Type B pancreatic cell (in vitro differentiated cells): ENCODE measurements around the gene POLR1C. TPM values are rescaled to one million over a fixed set of nuclear protein-coding genes. Genes with fewer than 3 reads are reported as not detected.
"Not testable (repeated sequence)": the region's sequence is repeated elsewhere in the genome, so short reads cannot be mapped to it uniquely, and the experiment has no call there.

ENCODE experiments used
- DNase-seq: peaks from one replicate; pipeline ENCODE4 v3.0.0; 2021; ENCODE audit warnings: mixed read lengths; ENCODE audit not compliant: unreplicated experiment; ENCODE audit errors: extremely low spot score
- H3K27ac Mint-ChIP-seq: 2 replicates; pipeline ENCODE4 v1.8.0; 2021; ENCODE audit warnings: mild to moderate bottlenecking, mixed read lengths
- H3K27me3 Mint-ChIP-seq: 2 replicates; pipeline ENCODE4 v1.8.0; 2021; ENCODE audit warnings: mixed read lengths
- H3K36me3 Mint-ChIP-seq: 2 replicates; pipeline ENCODE4 v1.8.0; 2021; ENCODE audit warnings: mixed read lengths
- H3K4me1 Mint-ChIP-seq: one replicate; pipeline ENCODE4 v1.8.0; 2021; ENCODE audit warnings: mixed read lengths; ENCODE audit not compliant: unreplicated experiment
- H3K4me3 Mint-ChIP-seq: 2 replicates; pipeline ENCODE4 v1.8.0; 2021; ENCODE audit warnings: mild to moderate bottlenecking, mixed read lengths
- H3K9me3 Mint-ChIP-seq: 2 replicates; pipeline ENCODE4 v1.8.0; 2021; ENCODE audit warnings: mixed read lengths
- total RNA-seq: library from RNA; stranded (reverse); gene quantifications from 2 replicates; pipeline ENCODE4 v1.2.1, GENCODE V29; 2021; ENCODE audit warnings: low replicate concordance
- TF ChIP-seq, protein P1 (sequence below): fragments of 200-600 bp; sonication (generic); conservative IDR thresholded peaks from 2 replicates; pipeline ENCODE4 v1.5.0; 2021; ENCODE audit warnings: antibody characterized with exemption, mild to moderate bottlenecking

The POLR1C gene
- total RNA-seq, 1 donor from 2014 or later: 60.8 TPM

DNA sequence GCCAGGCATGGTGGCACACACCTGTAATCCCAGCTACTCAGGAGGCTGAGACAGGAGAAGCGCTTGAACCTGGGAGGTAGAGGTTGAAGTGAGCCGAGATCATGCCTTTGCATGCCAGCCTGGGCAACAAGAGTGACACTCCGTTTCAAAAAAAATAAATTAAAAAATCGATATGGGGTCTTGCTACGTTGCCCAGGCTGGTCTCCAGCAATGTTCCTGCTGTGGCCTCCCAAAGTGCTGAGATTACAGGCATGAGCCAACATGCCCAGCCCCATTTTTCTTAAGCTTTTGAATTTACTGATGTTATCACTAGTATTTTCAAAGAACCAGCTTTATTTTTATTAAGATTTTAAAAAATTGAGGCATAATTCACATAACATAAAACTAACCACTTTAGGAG, 23.6 kb downstream of the POLR1C start:
- Mint-ChIP-seq H3K4me1 (no peaks in the 10 kb centered on the region), H3K9me3 (no peaks in the 10 kb centered on the region), H3K4me3 (no peak overlapping the region), H3K27ac (no peak overlapping the region), H3K36me3 (peaks cover 27% of the 10 kb centered on the region), H3K27me3 (no peaks in the 10 kb centered on the region)
- DNase-seq: no peak
- TF ChIP-seq, protein P1, sequence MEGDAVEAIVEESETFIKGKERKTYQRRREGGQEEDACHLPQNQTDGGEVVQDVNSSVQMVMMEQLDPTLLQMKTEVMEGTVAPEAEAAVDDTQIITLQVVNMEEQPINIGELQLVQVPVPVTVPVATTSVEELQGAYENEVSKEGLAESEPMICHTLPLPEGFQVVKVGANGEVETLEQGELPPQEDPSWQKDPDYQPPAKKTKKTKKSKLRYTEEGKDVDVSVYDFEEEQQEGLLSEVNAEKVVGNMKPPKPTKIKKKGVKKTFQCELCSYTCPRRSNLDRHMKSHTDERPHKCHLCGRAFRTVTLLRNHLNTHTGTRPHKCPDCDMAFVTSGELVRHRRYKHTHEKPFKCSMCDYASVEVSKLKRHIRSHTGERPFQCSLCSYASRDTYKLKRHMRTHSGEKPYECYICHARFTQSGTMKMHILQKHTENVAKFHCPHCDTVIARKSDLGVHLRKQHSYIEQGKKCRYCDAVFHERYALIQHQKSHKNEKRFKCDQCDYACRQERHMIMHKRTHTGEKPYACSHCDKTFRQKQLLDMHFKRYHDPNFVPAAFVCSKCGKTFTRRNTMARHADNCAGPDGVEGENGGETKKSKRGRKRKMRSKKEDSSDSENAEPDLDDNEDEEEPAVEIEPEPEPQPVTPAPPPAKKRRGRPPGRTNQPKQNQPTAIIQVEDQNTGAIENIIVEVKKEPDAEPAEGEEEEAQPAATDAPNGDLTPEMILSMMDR: no peak

- Mint-ChIP-seq H3K9me3 (no peaks in the 10 kb centered on the region), H3K4me1 (no peaks in the 10 kb centered on the region), H3K4me3 (no peak overlapping the region), H3K27ac (no peak overlapping the region), H3K27me3 (no peaks in the 10 kb centered on the region), H3K36me3 (peaks cover 32% of the 10 kb centered on the region)
- TF ChIP-seq, protein P1: no peak
- DNase-seq: no peak
These were observed 25.0 kb downstream of the POLR1C start for GRCh38 chr6:43541774-43542471.

DNA sequence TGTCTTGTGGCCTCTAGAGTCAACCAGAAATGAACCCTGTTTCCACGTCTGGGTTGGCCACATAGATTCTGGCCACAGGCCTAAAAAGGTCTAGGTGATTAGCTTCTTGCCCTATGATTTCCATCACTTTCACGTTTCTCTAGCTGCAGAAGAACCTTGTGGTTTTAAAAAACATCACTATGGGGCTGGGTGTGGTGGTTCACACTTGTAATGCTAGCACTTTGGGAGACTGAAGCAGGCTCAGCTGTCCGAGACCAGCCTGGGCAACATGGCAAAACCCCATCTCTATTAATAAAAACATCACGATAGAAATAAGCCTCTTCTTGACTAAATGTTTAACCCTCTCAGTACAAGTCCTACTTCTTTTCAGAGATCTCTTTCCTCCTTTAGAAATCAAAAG, 27.6 kb downstream of the POLR1C start:
- Mint-ChIP-seq H3K4me3 (no peak overlapping the region), H3K36me3 (peaks cover 34% of the 10 kb centered on the region), H3K27ac (no peak overlapping the region), H3K4me1 (no peaks in the 10 kb centered on the region), H3K9me3 (no peaks in the 10 kb centered on the region), H3K27me3 (no peaks in the 10 kb centered on the region)
- TF ChIP-seq, protein P1: no peak
- DNase-seq: no peak

DNA sequence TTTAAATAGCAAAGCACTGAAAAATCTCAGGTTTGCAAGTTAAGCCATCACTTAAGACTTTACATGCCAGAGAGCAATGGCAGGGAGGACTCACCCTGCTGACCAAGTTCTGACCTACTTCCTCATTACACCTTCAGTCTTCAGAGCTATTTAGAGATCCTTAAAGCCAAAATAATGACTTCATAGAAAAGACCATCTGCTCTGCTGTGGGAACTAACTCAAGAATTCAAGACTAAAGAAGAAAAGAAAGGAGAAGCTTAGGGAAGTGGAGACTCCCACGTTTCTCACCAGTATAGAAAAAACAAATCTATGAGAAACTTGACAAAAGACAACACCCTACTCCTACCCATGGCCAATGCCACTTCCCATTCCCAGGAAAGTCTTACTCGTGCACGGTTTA, 30.3 kb downstream of the POLR1C start:
- Mint-ChIP-seq H3K27me3 (no peaks in the 10 kb centered on the region), H3K36me3 (peaks cover 36% of the 10 kb centered on the region), H3K4me1 (no peaks in the 10 kb centered on the region)

GRCh38 chr6:43557620-43558019, 40.7 kb downstream of the POLR1C start:
- H3K4me1 Mint-ChIP-seq, H3K27me3 Mint-ChIP-seq, H3K9me3 Mint-ChIP-seq, H3K27ac Mint-ChIP-seq, H3K4me3 Mint-ChIP-seq, DNase-seq: not testable (repeated sequence)
- H3K36me3 Mint-ChIP-seq: peaks cover 24% of the 10 kb centered on the region

More for the DNA sequence above, 30.3 kb downstream of the POLR1C start:
- TF ChIP-seq, protein P1: no peak
- Mint-ChIP-seq H3K4me3 (no peak overlapping the region), H3K9me3 (no peaks in the 10 kb centered on the region), H3K27ac (no peak overlapping the region)
- no peak for DNase-seq

GRCh38 chr6:43559328-43559727, 42.4 kb downstream of the POLR1C start:
- no peaks in the 10 kb centered on the region for H3K27me3 Mint-ChIP-seq
- H3K27ac Mint-ChIP-seq: no peak overlapping the region
- no peaks in the 10 kb centered on the region for H3K9me3 Mint-ChIP-seq
- DNase-seq: no peak
- H3K36me3 Mint-ChIP-seq: peaks cover 19% of the 10 kb centered on the region
- H3K4me3 Mint-ChIP-seq: no peak overlapping the region
- TF ChIP-seq, protein P1: no peak
- H3K4me1 Mint-ChIP-seq: no peaks in the 10 kb centered on the region
